HT-29 (cell line): ENCODE data around the gene PSG6. TPM values are rescaled to one million over a fixed set of nuclear protein-coding genes. Genes with fewer than 3 reads are reported as not detected.
"Not testable (repeated sequence)": the region's sequence is repeated elsewhere in the genome, so short reads cannot be mapped to it uniquely, and the experiment has no call there.

Experiments
- DNase-seq: peaks from one replicate; pipeline ENCODE4 v3.0.0-alpha.2; 2015; ENCODE audit warnings: low spot score
- total RNA-seq: library from RNA; depleted of rRNA; stranded (reverse); fragments of >200 nt; shearing (Covaris generic); gene quantifications from 2 replicates; pipeline ENCODE4 v1.2.3, GENCODE V29; 2014; rRNA removed

Gene PSG6
- total RNA-seq, 1 experiment from 2014 or later, result not detected

DNA sequence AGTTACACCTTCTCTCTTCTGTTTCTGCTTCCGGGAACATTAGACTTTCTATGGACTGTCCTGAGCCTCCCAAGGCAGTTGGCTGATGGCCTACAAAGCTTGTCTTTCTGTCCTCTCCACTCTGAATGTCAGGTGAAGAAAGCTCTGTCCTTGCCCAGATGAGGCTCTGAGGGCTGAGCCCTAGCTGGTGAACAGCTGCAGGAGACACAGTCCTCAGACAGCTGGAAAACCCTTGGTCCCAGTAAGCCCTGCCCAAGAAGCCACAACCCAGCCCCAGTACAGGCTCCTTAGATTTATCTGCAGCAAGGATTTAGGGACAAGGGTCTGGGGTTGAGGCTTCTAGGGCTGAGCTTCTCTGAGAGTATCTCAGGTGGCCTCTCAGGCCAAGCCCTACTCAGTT, 64.5 kb downstream of the PSG6 start:
- DNase-seq, result not testable (repeated sequence)

DNA sequence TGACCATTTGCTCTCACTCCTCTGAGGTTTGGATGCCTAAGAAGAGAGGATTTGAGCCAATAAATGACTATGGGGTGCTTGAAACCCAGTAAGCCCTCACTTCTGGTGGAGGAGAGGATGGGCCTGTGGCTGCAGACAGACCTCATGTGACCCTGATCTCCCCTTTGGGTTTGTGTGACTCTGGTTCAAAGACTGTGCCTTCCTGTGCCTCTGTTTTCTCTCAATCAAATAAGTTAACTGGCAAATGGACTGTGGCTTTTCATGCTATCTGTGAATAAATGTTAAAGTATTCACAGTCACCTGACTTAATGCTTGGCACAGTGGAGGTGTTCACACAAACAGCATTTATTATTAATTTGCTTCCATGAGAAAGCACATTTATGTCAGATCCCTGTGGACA, 64.9 kb downstream of the PSG6 start:
- DNase-seq, result not testable (repeated sequence)

Other genes starting within 250 kb of the PSG6 start
- gene PSG3, start 177.4 kb downstream of the PSG6 start, total RNA-seq, result not detected in 2 replicates
- not detected in 2 replicates for gene PSG8, start 152.2 kb downstream of the PSG6 start, total RNA-seq
- not detected in 2 replicates for gene PSG1, start 38.2 kb downstream of the PSG6 start, total RNA-seq
- not detected in 2 replicates for gene PSG7, start 19.3 kb upstream of the PSG6 start, total RNA-seq
- gene PSG11, start 108.6 kb upstream of the PSG6 start, total RNA-seq, result not detected in 2 replicates
- not detected in 2 replicates for gene PSG2, start 164.8 kb upstream of the PSG6 start, total RNA-seq